HUES6 (cell line): ENCODE results near the gene OGFR.
A peak's percentile ranks its signal among the peaks of the same experiment; 100 is the strongest.

Source experiments
- H3K27ac ChIP-seq: 2 replicates; pipeline ENCODE4 v1.7.0; 2013; ENCODE audit warnings: low read depth, mild to moderate bottlenecking, low read length, inconsistent platforms
- H3K27me3 ChIP-seq: 2 replicates; pipeline ENCODE4 v1.6.1; 2013; ENCODE audit warnings: low read length; ENCODE audit not compliant: control insufficient read depth, insufficient read depth
- H3K36me3 ChIP-seq: 2 replicates; pipeline ENCODE4 v1.6.1; 2013; ENCODE audit warnings: low read length; ENCODE audit not compliant: control insufficient read depth, insufficient read depth
- H3K4me1 ChIP-seq: 2 replicates; pipeline ENCODE4 v1.6.1; 2013; ENCODE audit warnings: low read length; ENCODE audit not compliant: control insufficient read depth, insufficient read depth
- H3K4me3 ChIP-seq: 2 replicates; pipeline ENCODE4 v1.5.1; 2013; ENCODE audit warnings: low read depth, low read length
- H3K9ac ChIP-seq: one replicate; pipeline ENCODE4 v1.6.1; 2013; ENCODE audit warnings: mild to moderate bottlenecking, low read length
- H3K9me3 ChIP-seq: 2 replicates; pipeline ENCODE4 v1.6.1; 2013; ENCODE audit warnings: low read depth, low read length; ENCODE audit not compliant: control insufficient read depth, insufficient read depth

The OGFR gene

GRCh38 chr20:62802026-62802712 lies 2.5 kb upstream of the OGFR start:
- H3K4me1 ChIP-seq: peaks cover 9% of the 10 kb centered on the region
- no peak overlapping the region for H3K9ac ChIP-seq
- H3K36me3 ChIP-seq: peaks cover 34% of the 10 kb centered on the region
- no peak overlapping the region for H3K27ac ChIP-seq
- H3K9me3 ChIP-seq: no peaks in the 10 kb centered on the region
- no peak overlapping the region for H3K4me3 ChIP-seq
- no peaks in the 10 kb centered on the region for H3K27me3 ChIP-seq

- Histone ChIP-seq H3K9me3 (no peaks in the 10 kb centered on the region), H3K27ac (no peak overlapping the region), H3K4me1 (peaks cover 11% of the 10 kb centered on the region), H3K27me3 (no peaks in the 10 kb centered on the region), H3K36me3 (peaks cover 28% of the 10 kb centered on the region), H3K9ac (no peak overlapping the region), H3K4me3 (peak overlapping the region; percentile 51)
Observed at GRCh38 chr20:62804021-62804626, 511 bp upstream of the OGFR start.

- Histone ChIP-seq H3K27ac (no peak overlapping the region), H3K9ac (no peak overlapping the region), H3K36me3 (peaks cover 29% of the 10 kb centered on the region), H3K27me3 (no peaks in the 10 kb centered on the region), H3K4me1 (peaks cover 11% of the 10 kb centered on the region), H3K9me3 (no peaks in the 10 kb centered on the region), H3K4me3 (peak overlapping the region; percentile 81)
Observed at GRCh38 chr20:62805155-62805710, 598 bp downstream of the OGFR start.

GRCh38 chr20:62805711-62806382 lies 1.2 kb downstream of the OGFR start:
- no peaks in the 10 kb centered on the region for H3K9me3 ChIP-seq
- H3K27me3 ChIP-seq: no peaks in the 10 kb centered on the region
- H3K9ac ChIP-seq: no peak overlapping the region
- H3K36me3 ChIP-seq: peaks cover 29% of the 10 kb centered on the region
- peaks cover 11% of the 10 kb centered on the region for H3K4me1 ChIP-seq
- no peak overlapping the region for H3K27ac ChIP-seq
- peak overlapping the region; percentile 81 for H3K4me3 ChIP-seq

- Histone ChIP-seq H3K9ac (no peak overlapping the region), H3K4me1 (peaks cover 11% of the 10 kb centered on the region), H3K36me3 (peaks cover 32% of the 10 kb centered on the region), H3K4me3 (peak overlapping the region; percentile 81; the same call in 1 of the 2 replicates), H3K9me3 (no peaks in the 10 kb centered on the region), H3K27ac (no peak overlapping the region), H3K27me3 (no peaks in the 10 kb centered on the region)
Observed at GRCh38 chr20:62806383-62807050, 1.9 kb downstream of the OGFR start.

- peaks cover 42% of the 10 kb centered on the region for H3K36me3 ChIP-seq
Observed at GRCh38 chr20:62807444-62808210, 3.0 kb downstream of the OGFR start.

GRCh38 chr20:62808211-62808865 lies 3.7 kb downstream of the OGFR start:
- H3K4me3 ChIP-seq: no peak overlapping the region
- H3K36me3 ChIP-seq: peaks cover 46% of the 10 kb centered on the region
- H3K27ac ChIP-seq: no peak overlapping the region
- H3K9ac ChIP-seq: no peak overlapping the region
- peaks cover 11% of the 10 kb centered on the region for H3K4me1 ChIP-seq
- no peaks in the 10 kb centered on the region for H3K9me3 ChIP-seq
- H3K27me3 ChIP-seq: no peaks in the 10 kb centered on the region

More at GRCh38 chr20:62807444-62808210, 3.0 kb downstream of the OGFR start:
- H3K4me1 ChIP-seq: peaks cover 11% of the 10 kb centered on the region
- no peaks in the 10 kb centered on the region for H3K9me3 ChIP-seq
- H3K27ac ChIP-seq: no peak overlapping the region
- H3K27me3 ChIP-seq: no peaks in the 10 kb centered on the region
- H3K9ac ChIP-seq: no peak overlapping the region
- no peak overlapping the region for H3K4me3 ChIP-seq

- Histone ChIP-seq H3K27ac (no peak overlapping the region), H3K4me1 (peaks cover 12% of the 10 kb centered on the region), H3K27me3 (no peaks in the 10 kb centered on the region), H3K4me3 (no peak overlapping the region), H3K9me3 (no peaks in the 10 kb centered on the region), H3K9ac (no peak overlapping the region), H3K36me3 (peaks cover 46% of the 10 kb centered on the region)
Observed at GRCh38 chr20:62809530-62810428, 5.1 kb downstream of the OGFR start.

GRCh38 chr20:62811320-62811719 lies 6.7 kb downstream of the OGFR start:
- no peak overlapping the region for H3K27ac ChIP-seq
- H3K4me1 ChIP-seq: peaks cover 13% of the 10 kb centered on the region
- no peaks in the 10 kb centered on the region for H3K9me3 ChIP-seq
- H3K9ac ChIP-seq: no peak overlapping the region
- no peak overlapping the region for H3K4me3 ChIP-seq
- peaks cover 3% of the 10 kb centered on the region; the same call in 1 of the 2 replicates for H3K27me3 ChIP-seq
- H3K36me3 ChIP-seq: peaks cover 46% of the 10 kb centered on the region
